Gastrocnemius medialis (tissue), 4 donors: ENCODE results near the gene FADD.

ENCODE experiments used
- CTCF ChIP-seq, 5 experiments: fragments of 450-650 bp in 3 of 5; fragments of 200-600 bp in 2 of 5; sonication (generic) in 2 of 5; IDR thresholded peaks in 4 of 5; conservative IDR thresholded peaks in 1 of 5; 1 replicate in 4 of 5; 2 replicates in 1 of 5; pipeline ENCODE4 v1.5.1; 2016 to 2019; ENCODE audit warnings: antibody characterized with exemption in 5 of 5, mild to moderate bottlenecking in 3 of 5, moderate library complexity in 3 of 5
- POLR2A ChIP-seq, 2 donors: fragments of 450-650 bp; IDR thresholded peaks; one replicate each; pipeline ENCODE4 v1.6.1; 2017; ENCODE audit warnings: antibody characterized with exemption in 2 of 2, mild to moderate bottlenecking in 2 of 2, moderate library complexity in 2 of 2

GRCh38 chr11:70243912-70244652, 41.0 kb downstream of the FADD start:
- TF ChIP-seq CTCF (IDR thresholded peaks at IDR 0.05 in 4 of 5, conservative IDR thresholded peaks at IDR 0.05 in 1 of 5) (no peak), POLR2A (IDR thresholded peaks at IDR 0.05) (no peak)
